ENCODE data around the gene FUS.

DNA sequence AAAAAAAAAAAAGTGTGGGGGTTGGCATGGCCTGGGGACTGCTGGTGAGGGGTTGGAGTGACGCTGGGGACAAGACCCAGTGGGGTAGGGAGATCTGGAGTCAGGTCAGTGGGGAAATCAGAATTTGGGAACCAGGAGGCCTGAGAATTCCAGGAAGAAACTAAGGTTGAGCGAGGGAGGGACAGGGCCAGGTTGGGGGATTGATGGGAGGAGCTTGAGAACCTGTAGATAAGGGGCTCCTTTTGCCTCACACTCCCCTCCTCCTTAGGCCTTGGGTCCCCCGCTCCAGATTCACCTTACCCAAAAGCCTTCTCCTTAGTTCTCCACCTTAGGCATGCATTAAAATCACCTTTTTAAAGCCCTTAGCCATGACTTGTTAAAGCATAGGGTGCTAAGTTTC, 45.3 kb downstream of the FUS start:
- TF ChIP-seq ZNF274 (IDR thresholded peaks at IDR 0.05; ENCODE audit: low read depth, low read length) = no peak
- TF ChIP-seq YY1 (IDR thresholded peaks at IDR 0.05; ENCODE audit: insufficient read depth, insufficient read length) = no peak
- TF ChIP-seq SUZ12 (IDR thresholded peaks at IDR 0.05; ENCODE audit: extremely low read depth, insufficient read depth, insufficient read length) = no peak

All from NT2/D1 (cell line).